ENCODE results near the gene DEDD. TPM values are rescaled to one million over a fixed set of nuclear protein-coding genes. Genes with fewer than 3 reads are reported as not detected.

The DEDD gene
- total and polyA plus RNA-seq, 2 of the 13 experiments (the other 11 are each of a cell fraction or from before 2014, with no cell fraction given), result 12.6 to 27.8 TPM

- TF ChIP-seq ZNF710 (CRISPR knock-in tag; IDR thresholded peaks at IDR 0.05; ENCODE audit: borderline replicate concordance), result peak; percentile 68; the same call in 1 of the 2 replicates
- no peak; the same call in 1 of the 2 replicates for TF ChIP-seq RFX5 (IDR thresholded peaks at IDR 0.05; ENCODE audit: low read depth, low read length)
- no peak for TF ChIP-seq HIC2 (CRISPR knock-in tag; IDR thresholded peaks at IDR 0.05; ENCODE audit: low read depth)
- TF ChIP-seq CENPT (CRISPR knock-in tag; IDR thresholded peaks at IDR 0.05; ENCODE audit: low read depth), result 0 out of 2 replicates have a peak, but pooled peaks have one; percentile 65
- no peak for TF ChIP-seq PHB2 (IDR thresholded peaks at IDR 0.05; ENCODE audit: partially characterized antibody)
- no peak for TF ChIP-seq SYNCRIP (IDR thresholded peaks at IDR 0.05; ENCODE audit: insufficient read depth, low read depth, low read length)
- peak; percentile 23; the same call in 1 of the 2 replicates for TF ChIP-seq SRY (CRISPR knock-in tag; IDR thresholded peaks at IDR 0.05)
- TF ChIP-seq ZNF329 (CRISPR knock-in tag; IDR thresholded peaks at IDR 0.05; ENCODE audit: low read depth), result peak; percentile 47; the same call in 1 of the 2 replicates
- peak; percentile 75; the same call in 1 of the 2 replicates for TF ChIP-seq EED (CRISPR knock-in tag; IDR thresholded peaks at IDR 0.05)
- no peak for TF ChIP-seq GABPA (IDR thresholded peaks at IDR 0.05; ENCODE audit: low read depth, low read length)
- peak; percentile 59 for TF ChIP-seq GABPA (CRISPR knock-in tag; IDR thresholded peaks at IDR 0.05; ENCODE audit: low read depth)
- TF ChIP-seq EEA1 (CRISPR knock-in tag; IDR thresholded peaks at IDR 0.05; ENCODE audit: borderline replicate concordance), result no peak
- no peak for TF ChIP-seq ZKSCAN5 (CRISPR knock-in tag; IDR thresholded peaks at IDR 0.05)
- TF ChIP-seq ZNF12 (CRISPR knock-in tag; IDR thresholded peaks at IDR 0.05), result no peak
- TF ChIP-seq ZNF724P (CRISPR knock-in tag; IDR thresholded peaks at IDR 0.05; ENCODE audit: borderline replicate concordance), result no peak
- TF ChIP-seq ZNF772 (CRISPR knock-in tag; IDR thresholded peaks at IDR 0.05), result no peak; the same call in 1 of the 2 replicates
- TF ChIP-seq ZNF17 (CRISPR knock-in tag; IDR thresholded peaks at IDR 0.05), result no peak
- peak; percentile 55; the same call in 1 of the 2 replicates for TF ChIP-seq MXD3 (CRISPR knock-in tag; IDR thresholded peaks at IDR 0.05)
- TF ChIP-seq ZNF331 (CRISPR knock-in tag; IDR thresholded peaks at IDR 0.05), result no peak
- peak; percentile 44; the same call in 1 of the 2 replicates for TF ChIP-seq RFX1 (IDR thresholded peaks at IDR 0.05)
- TF ChIP-seq ZBTB26 (CRISPR knock-in tag; IDR thresholded peaks at IDR 0.05; ENCODE audit: borderline replicate concordance), result no peak; the same call in 1 of the 2 replicates
- TF ChIP-seq SOX6 (IDR thresholded peaks at IDR 0.05), result no peak
- peak; percentile 60 for TF ChIP-seq SOX6 (CRISPR knock-in tag; IDR thresholded peaks at IDR 0.05)
- TF ChIP-seq GLI4 (CRISPR knock-in tag; IDR thresholded peaks at IDR 0.05; ENCODE audit: borderline replicate concordance), result no peak
Measured at GRCh38 chr1:161165742-161166668, 33.5 kb upstream of the DEDD start, which contains the start of gene PPOX (continued).

Measured in HepG2 (cell line).